Measurements from ENCODE around the gene ZNF283.

GRCh38 chr19:43883864-43884263 lies 56.7 kb downstream of the ZNF283 start, which contains the start of gene ZNF404:
- TF ChIP-seq CTCF (IDR thresholded peaks at IDR 0.05; ENCODE audit: low read length) (no peak), EZH2 (IDR thresholded peaks at IDR 0.05; ENCODE audit: borderline replicate concordance, low read length) (no peak)
